ENCODE results near the gene CAVIN1.

- TF ChIP-seq, protein P1, sequence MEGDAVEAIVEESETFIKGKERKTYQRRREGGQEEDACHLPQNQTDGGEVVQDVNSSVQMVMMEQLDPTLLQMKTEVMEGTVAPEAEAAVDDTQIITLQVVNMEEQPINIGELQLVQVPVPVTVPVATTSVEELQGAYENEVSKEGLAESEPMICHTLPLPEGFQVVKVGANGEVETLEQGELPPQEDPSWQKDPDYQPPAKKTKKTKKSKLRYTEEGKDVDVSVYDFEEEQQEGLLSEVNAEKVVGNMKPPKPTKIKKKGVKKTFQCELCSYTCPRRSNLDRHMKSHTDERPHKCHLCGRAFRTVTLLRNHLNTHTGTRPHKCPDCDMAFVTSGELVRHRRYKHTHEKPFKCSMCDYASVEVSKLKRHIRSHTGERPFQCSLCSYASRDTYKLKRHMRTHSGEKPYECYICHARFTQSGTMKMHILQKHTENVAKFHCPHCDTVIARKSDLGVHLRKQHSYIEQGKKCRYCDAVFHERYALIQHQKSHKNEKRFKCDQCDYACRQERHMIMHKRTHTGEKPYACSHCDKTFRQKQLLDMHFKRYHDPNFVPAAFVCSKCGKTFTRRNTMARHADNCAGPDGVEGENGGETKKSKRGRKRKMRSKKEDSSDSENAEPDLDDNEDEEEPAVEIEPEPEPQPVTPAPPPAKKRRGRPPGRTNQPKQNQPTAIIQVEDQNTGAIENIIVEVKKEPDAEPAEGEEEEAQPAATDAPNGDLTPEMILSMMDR (IDR thresholded peaks at IDR 0.05), result peak; percentile 64 to 84 (median 76)
- TF ChIP-seq POLR2AphosphoS5 (IDR thresholded peaks at IDR 0.05) (peak in 1 of 2 donors; percentile 39), EP300 (IDR thresholded peaks at IDR 0.05) (no peak)
Measured at GRCh38 chr17:42428141-42428944, 5.3 kb upstream of the CAVIN1 start.
